HCT116 (cell line): ENCODE results near the gene COMMD10.

Experiments
- CEBPB ChIP-seq: IDR thresholded peaks from 2 replicates; pipeline ENCODE4 v1.6.1; 2012; ENCODE audit warnings: low read depth
- CTCF ChIP-seq, 3 experiments: fragments of 200-600 bp in 1 of 3; sonication (generic) in 1 of 3; IDR thresholded peaks in 2 of 3; conservative IDR thresholded peaks in 1 of 3; 2 replicates each; pipeline ENCODE4 v1.5.1; 2012 to 2017; ENCODE audit warnings: low read depth in 2 of 3, low read length in 2 of 3, antibody characterized with exemption in 1 of 3, borderline replicate concordance in 1 of 3, control low read depth in 1 of 3, mild to moderate bottlenecking in 1 of 3, mixed read lengths in 1 of 3, mixed run types in 1 of 3, moderate library complexity in 1 of 3; ENCODE audit not compliant: insufficient read depth in 1 of 3
- ELF1 ChIP-seq: IDR thresholded peaks from 2 replicates; pipeline ENCODE4 v1.6.1; 2012; ENCODE audit warnings: low read depth, borderline replicate concordance
- EZH2 ChIP-seq: fragments of 200-600 bp; sonication (generic); IDR thresholded peaks from 2 replicates; pipeline ENCODE4 v1.6.1; 2017; ENCODE audit warnings: antibody characterized with exemption, mixed run types
- MAX ChIP-seq: IDR thresholded peaks from 2 replicates; pipeline ENCODE4 v1.6.1; 2012
- POLR2A ChIP-seq: IDR thresholded peaks from 2 replicates; pipeline ENCODE4 v1.7.0; 2011; ENCODE audit warnings: borderline replicate concordance; ENCODE audit not compliant: insufficient read depth, insufficient read length; ENCODE audit errors: extremely low read depth
- POLR2AphosphoS5 ChIP-seq: IDR thresholded peaks from 2 replicates; pipeline ENCODE4 v1.6.1; 2011; ENCODE audit warnings: mild to moderate bottlenecking, low read depth, low read length, moderate library complexity
- RAD21 ChIP-seq: IDR thresholded peaks from 2 replicates; pipeline ENCODE4 v1.6.1; 2012; ENCODE audit warnings: low read depth, mild to moderate bottlenecking
- SP1 ChIP-seq: IDR thresholded peaks from 2 replicates; pipeline ENCODE4 v1.6.1; 2012; ENCODE audit warnings: low read depth
- YY1 ChIP-seq: IDR thresholded peaks from 2 replicates; pipeline ENCODE4 v1.6.1; 2011; ENCODE audit warnings: low read length, low read depth, moderate library complexity, mild to moderate bottlenecking; ENCODE audit not compliant: insufficient replicate concordance; ENCODE audit errors: extremely low read depth

GRCh38 chr5:116135344-116135743 lies 50.5 kb downstream of the COMMD10 start:
- TF ChIP-seq SP1 (no peak), POLR2A (no peak), EZH2 (no peak), CTCF (IDR thresholded peaks at IDR 0.05 in 2 of 3, conservative IDR thresholded peaks at IDR 0.05 in 1 of 3; ENCODE audit: borderline replicate concordance in 1 of 3, insufficient read depth in 1 of 3, low read depth in 2 of 3, low read length in 2 of 3) (no peak), CEBPB (no peak), RAD21 (no peak), YY1 (no peak), ELF1 (no peak), POLR2AphosphoS5 (no peak), MAX (no peak)
